Thyroid gland (tissue), 4 donors: ENCODE results near the gene CTRB2. TPM values are rescaled to one million over a fixed set of nuclear protein-coding genes. Genes with fewer than 3 reads are reported as not detected.
A peak's percentile ranks its signal among the peaks of the same experiment; 100 is the strongest.

Source experiments
- DNase-seq, 2 donors: peaks; one replicate each; pipeline ENCODE4 v3.0.0-alpha.2; 2019
- H3K27ac ChIP-seq, 3 donors: fragments of 200-600 bp; sonication (generic); 1 replicate in 2 of 3; 2 replicates in 1 of 3; pipeline ENCODE4 v1.5.1; 2016 to 2019; ENCODE audit warnings: mild to moderate bottlenecking in 1 of 3, moderate library complexity in 1 of 3
- H3K27me3 ChIP-seq: fragments of 200-600 bp; sonication (generic); one replicate; pipeline ENCODE4 v1.5.1; 2019
- H3K36me3 ChIP-seq, 2 donors: fragments of 200-600 bp; sonication (generic); one replicate each; pipeline ENCODE4 v1.5.1; 2016 to 2019
- H3K4me1 ChIP-seq, 2 donors: fragments of 200-600 bp; sonication (generic); one replicate each; pipeline ENCODE4 v1.5.1; 2017 to 2019
- H3K4me3 ChIP-seq, 3 donors: fragments of 200-600 bp; sonication (generic); replicated peaks in 1 of 3; 1 replicate in 2 of 3; 2 replicates in 1 of 3; pipeline ENCODE4 v1.5.1; 2016; ENCODE audit warnings: mild to moderate bottlenecking in 1 of 3
- H3K9me3 ChIP-seq: fragments of 200-600 bp; sonication (generic); one replicate; pipeline ENCODE4 v1.5.1; 2017
- CTCF ChIP-seq, 6 experiments: fragments of 200-600 bp in 3 of 6; fragments of 450-650 bp in 3 of 6; sonication (generic) in 3 of 6; IDR thresholded peaks; one replicate each; pipeline ENCODE4 v1.5.1; 2016 to 2019; ENCODE audit warnings: antibody characterized with exemption in 6 of 6, mild to moderate bottlenecking in 2 of 6, inconsistent platforms in 1 of 6, moderate library complexity in 1 of 6
- POLR2A ChIP-seq, 2 donors: fragments of 450-650 bp; IDR thresholded peaks; one replicate each; pipeline ENCODE4 v1.6.1; 2017; ENCODE audit warnings: antibody characterized with exemption in 2 of 2, mild to moderate bottlenecking in 2 of 2, moderate library complexity in 1 of 2
- WGBS, 2 donors: methylation state at CpG; one replicate each; pipeline ENCODE4 v1.1.5; 2017; 5-methylcytosine and 5-hydroxymethylcytosine counted together
- intact Hi-C: fragments of 100-400 bp; cut with DNase I; formaldehyde crosslinking; loops from one replicate; pipeline ENCODE4 v1.15.1; 2023
- total RNA-seq, 4 donors: library from RNA; depleted of rRNA; stranded (reverse); fragments of >200 nt; gene quantifications; one replicate each; pipeline ENCODE4 v1.2.3, GENCODE V29; 2016

CTRB2 gene
- total RNA-seq, 4 donors from 2014 or later: not detected

GRCh38 chr16:75249441-75249840 is 42.5 kb upstream of the CTRB2 start:
- Histone ChIP-seq H3K36me3 (no peaks in the 10 kb centered on the region), H3K4me3 (no peak overlapping the region), H3K27me3 (no peaks in the 10 kb centered on the region), H3K27ac (peak overlapping the region; percentile 72 to 91 (median 90)), H3K4me1 (peaks cover 66 to 86% of the 10 kb centered on the region in 2 donors), H3K9me3 (no peaks in the 10 kb centered on the region)
- 53 to 61% methylated on average over 4 to 5 of the region's 5 CpGs for WGBS, 2 donors
- intact Hi-C loops: no loop called here
- DNase-seq: no peak
- TF ChIP-seq CTCF (IDR thresholded peaks at IDR 0.05) (no peak), POLR2A (IDR thresholded peaks at IDR 0.05) (no peak)

GRCh38 chr16:75248536-75249380 is 41.8 kb upstream of the CTRB2 start:
- H3K9me3 ChIP-seq: no peaks in the 10 kb centered on the region
- intact Hi-C loops: no loop called here
- peaks cover 73 to 87% of the 10 kb centered on the region in 2 donors for H3K4me1 ChIP-seq
- TF ChIP-seq CTCF (IDR thresholded peaks at IDR 0.05): no peak
- no peak for TF ChIP-seq POLR2A (IDR thresholded peaks at IDR 0.05)
- peak overlapping the region; percentile 72 to 91 (median 90) for H3K27ac ChIP-seq
- no peaks in the 10 kb centered on the region for H3K36me3 ChIP-seq
- WGBS, 2 donors: 57 to 59% methylated on average over 8 to 16 of the region's 17 CpGs
- no peak overlapping the region for H3K4me3 ChIP-seq
- H3K27me3 ChIP-seq: no peaks in the 10 kb centered on the region
- DNase-seq: peak; percentile 61 to 76

GRCh38 chr16:75248142-75248535 is 41.2 kb upstream of the CTRB2 start:
- Histone ChIP-seq H3K27me3 (no peaks in the 10 kb centered on the region), H3K4me3 (no peak overlapping the region), H3K4me1 (peaks cover 70 to 85% of the 10 kb centered on the region in 2 donors), H3K9me3 (no peaks in the 10 kb centered on the region), H3K36me3 (no peaks in the 10 kb centered on the region), H3K27ac (peak overlapping the region; percentile 85 to 91 (median 91))
- TF ChIP-seq POLR2A (IDR thresholded peaks at IDR 0.05) (no peak), CTCF (IDR thresholded peaks at IDR 0.05) (no peak)
- no peak for DNase-seq
- 58 to 86% methylated on average over 10 to 13 of the region's 13 CpGs for WGBS, 2 donors
- intact Hi-C loops: no loop called here

GRCh38 chr16:75247249-75247648 is 40.3 kb upstream of the CTRB2 start:
- Histone ChIP-seq H3K9me3 (no peaks in the 10 kb centered on the region), H3K36me3 (peaks cover 0 to 2% of the 10 kb centered on the region in 2 donors), H3K4me1 (peaks cover 61 to 76% of the 10 kb centered on the region in 2 donors), H3K4me3 (no peak overlapping the region), H3K27ac (peak overlapping the region in 2 of 3 donors; percentile 85 to 91), H3K27me3 (no peaks in the 10 kb centered on the region)
- DNase-seq: no peak
- intact Hi-C loops: no loop called here
- no peak for TF ChIP-seq POLR2A (IDR thresholded peaks at IDR 0.05)
- WGBS, 2 donors: 87 to 88% methylated on average over 9 to 11 of the region's 13 CpGs

- peak overlapping the region; percentile 85 to 93 (median 91) for H3K27ac ChIP-seq
- no peaks in the 10 kb centered on the region for H3K27me3 ChIP-seq
- DNase-seq: no peak
- H3K9me3 ChIP-seq: no peaks in the 10 kb centered on the region
- H3K4me3 ChIP-seq: no peak overlapping the region
- TF ChIP-seq POLR2A (IDR thresholded peaks at IDR 0.05): no peak
- no peak for TF ChIP-seq CTCF (IDR thresholded peaks at IDR 0.05)
- WGBS, 2 donors: 88 to 96% methylated on average over 4 to 12 of the region's 12 CpGs
- peaks cover 5 to 8% of the 10 kb centered on the region in 2 donors for H3K36me3 ChIP-seq
- intact Hi-C loops: no loop called here
- peaks cover 55 to 70% of the 10 kb centered on the region in 2 donors for H3K4me1 ChIP-seq
Observed at GRCh38 chr16:75246504-75247205, 39.7 kb upstream of the CTRB2 start.
